AG04450 (cell line): ENCODE measurements around the gene USP17L5. TPM values are rescaled to one million over a fixed set of nuclear protein-coding genes. Genes with fewer than 3 reads are reported as not detected.
"Not testable (repeated sequence)": the region's sequence is repeated elsewhere in the genome, so short reads cannot be mapped to it uniquely, and the experiment has no call there.

Experiments
- CTCF ChIA-PET: fragments of 300-600, 350-600 bp; formaldehyde crosslinking; extraction: SDS; loops from one replicate; lab custom pipeline; 2022; ENCODE audit warnings: antibody characterized with exemption, inconsistent platforms; lab: Charles Lee
- POLR2A ChIA-PET: fragments of 350-600 bp; formaldehyde crosslinking; extraction: SDS; loops from one replicate; lab custom pipeline; 2021; ENCODE audit warnings: antibody characterized with exemption, inconsistent platforms; lab: Yijun Ruan, JAX
- DNase-seq: peaks from one replicate; pipeline ENCODE4 v3.0.0-alpha.2; 2011; ENCODE audit warnings: low read depth, low spot score
- H3K27ac ChIP-seq: one replicate; pipeline ENCODE4 v1.5.1; 2012; ENCODE audit warnings: low read depth, low read length, control low read depth
- H3K27me3 ChIP-seq: one replicate; pipeline ENCODE4 v1.6.0; 2012; ENCODE audit warnings: low read length; ENCODE audit not compliant: control insufficient read depth, insufficient read depth
- H3K4me3 ChIP-seq: 2 replicates; pipeline ENCODE4 v1.5.1; 2011; ENCODE audit warnings: mild to moderate bottlenecking, low read depth, low read length, control low read depth
- H3K9me3 ChIP-seq: 2 replicates; pipeline ENCODE4 v1.5.1; 2012; ENCODE audit warnings: low read length; ENCODE audit not compliant: control insufficient read depth, insufficient read depth
- polyA plus RNA-seq: library from polyadenylated mRNA; depleted of rRNA; stranded (reverse); fragments of >200 nt; gene quantifications from 2 replicates; pipeline ENCODE4 v1.2.3, GENCODE V29; 2011; rRNA removed
- TF ChIP-seq, protein P1 (sequence below): IDR thresholded peaks from 2 replicates; pipeline ENCODE4 v1.5.1; 2011; ENCODE audit warnings: low read depth, low read length, control low read depth, inconsistent platforms

Gene USP17L5
- polyA plus RNA-seq, 1 experiment = not detected

DNA sequence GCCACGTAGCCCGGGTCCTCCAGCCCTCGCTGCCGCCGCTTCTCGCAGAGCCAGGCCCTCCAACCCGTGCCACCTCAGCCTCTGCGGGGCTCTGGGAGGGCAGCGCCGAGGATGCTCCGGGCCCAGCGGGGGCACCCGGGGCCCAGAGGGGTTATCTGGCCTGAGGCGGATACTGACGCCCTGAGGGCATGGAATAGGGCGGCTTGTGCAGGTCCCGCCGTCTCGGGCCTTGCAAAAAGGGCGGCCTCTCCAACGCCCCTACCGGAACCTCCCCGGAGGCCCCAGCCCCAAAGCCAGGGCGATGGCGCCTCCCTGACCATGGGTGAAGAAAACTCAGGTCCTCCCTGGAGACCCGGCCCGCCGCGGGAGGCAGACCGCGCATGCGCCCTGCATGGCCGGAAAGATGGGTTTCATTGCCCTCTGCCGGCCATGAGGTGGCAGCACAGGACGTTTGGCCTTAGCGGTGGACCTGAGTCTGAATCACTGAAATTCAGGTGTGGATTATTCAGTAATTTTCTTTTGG, 41.9 kb downstream of the USP17L5 start:
- CTCF ChIA-PET = interaction anchor here (0.6 kb wide), 1 partner anchor 1780 kb away, joined by 3 read pairs; no protein-coding TSS in a partner anchor

DNA sequence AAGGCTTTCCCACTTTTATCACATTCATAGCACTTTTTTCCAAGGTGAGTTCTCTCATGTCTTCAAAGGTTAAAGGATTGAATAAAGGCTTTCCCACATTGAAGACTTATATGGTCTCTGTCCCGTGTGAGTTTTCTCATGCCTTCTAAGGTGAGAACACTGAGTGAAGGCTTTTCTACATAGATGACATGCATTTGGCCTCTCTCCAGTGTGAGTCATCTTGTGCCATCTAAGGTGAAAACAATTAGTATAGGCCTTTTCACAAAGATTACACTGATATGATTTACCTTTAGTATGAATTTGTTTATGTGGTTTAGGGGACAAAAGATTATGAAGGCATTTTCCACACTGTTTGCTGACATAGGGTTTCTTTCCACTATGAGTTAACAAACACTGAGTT, 44.9 kb downstream of the USP17L5 start:
- TF ChIP-seq, protein P1, sequence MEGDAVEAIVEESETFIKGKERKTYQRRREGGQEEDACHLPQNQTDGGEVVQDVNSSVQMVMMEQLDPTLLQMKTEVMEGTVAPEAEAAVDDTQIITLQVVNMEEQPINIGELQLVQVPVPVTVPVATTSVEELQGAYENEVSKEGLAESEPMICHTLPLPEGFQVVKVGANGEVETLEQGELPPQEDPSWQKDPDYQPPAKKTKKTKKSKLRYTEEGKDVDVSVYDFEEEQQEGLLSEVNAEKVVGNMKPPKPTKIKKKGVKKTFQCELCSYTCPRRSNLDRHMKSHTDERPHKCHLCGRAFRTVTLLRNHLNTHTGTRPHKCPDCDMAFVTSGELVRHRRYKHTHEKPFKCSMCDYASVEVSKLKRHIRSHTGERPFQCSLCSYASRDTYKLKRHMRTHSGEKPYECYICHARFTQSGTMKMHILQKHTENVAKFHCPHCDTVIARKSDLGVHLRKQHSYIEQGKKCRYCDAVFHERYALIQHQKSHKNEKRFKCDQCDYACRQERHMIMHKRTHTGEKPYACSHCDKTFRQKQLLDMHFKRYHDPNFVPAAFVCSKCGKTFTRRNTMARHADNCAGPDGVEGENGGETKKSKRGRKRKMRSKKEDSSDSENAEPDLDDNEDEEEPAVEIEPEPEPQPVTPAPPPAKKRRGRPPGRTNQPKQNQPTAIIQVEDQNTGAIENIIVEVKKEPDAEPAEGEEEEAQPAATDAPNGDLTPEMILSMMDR = no peak
- Histone ChIP-seq H3K9me3 (peaks cover 7% of the 10 kb centered on the region; the same call in 1 of the 2 replicates), H3K4me3 (no peak overlapping the region), H3K27me3 (no peaks in the 10 kb centered on the region), H3K27ac (no peak overlapping the region)
- CTCF ChIA-PET = no interaction called here
- DNase-seq = no peak
- POLR2A ChIA-PET = no interaction called here

More for the DNA sequence above, 41.9 kb downstream of the USP17L5 start:
- H3K27ac ChIP-seq, POLR2A ChIA-PET, DNase-seq, H3K27me3 ChIP-seq, H3K9me3 ChIP-seq: not testable (repeated sequence)
- TF ChIP-seq, protein P1 = peak; percentile 32
- peak overlapping the region; percentile 48 for H3K4me3 ChIP-seq

DNA sequence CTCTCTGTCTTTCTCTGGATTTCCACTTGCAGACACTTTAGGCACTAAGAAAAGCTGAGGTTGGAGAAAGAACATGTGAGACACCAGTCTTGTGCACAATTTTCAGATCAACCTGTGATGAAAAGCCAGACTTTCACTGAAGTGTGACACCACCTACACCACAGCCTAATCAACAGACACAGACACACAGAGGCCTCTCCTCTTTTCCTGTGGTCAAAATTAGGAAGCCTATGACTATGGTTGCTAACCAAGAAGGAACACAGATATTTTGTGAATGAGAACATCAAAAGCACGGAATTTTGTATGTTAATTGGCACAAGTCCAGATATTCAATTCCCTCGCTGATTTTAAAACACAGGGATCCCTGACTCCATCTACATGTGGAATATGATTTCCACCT, 49.8 kb downstream of the USP17L5 start:
- DNase-seq, H3K27ac ChIP-seq, POLR2A ChIA-PET, H3K4me3 ChIP-seq, H3K9me3 ChIP-seq, H3K27me3 ChIP-seq, CTCF ChIA-PET: not testable (repeated sequence)

Other genes starting within 250 kb of the USP17L5 start
- not detected in 2 replicates for gene FAM90A26, start 169.0 kb upstream of the USP17L5 start, polyA plus RNA-seq
- gene USP17L10, start 128.7 kb upstream of the USP17L5 start, polyA plus RNA-seq = not detected in 2 replicates
- gene USP17L11, start 124.0 kb upstream of the USP17L5 start, polyA plus RNA-seq = not detected in 2 replicates
- gene USP17L12, start 119.3 kb upstream of the USP17L5 start, polyA plus RNA-seq = not detected in 2 replicates
- gene USP17L13, start 114.5 kb upstream of the USP17L5 start, polyA plus RNA-seq = not detected in 2 replicates
- not detected in 2 replicates for gene USP17L15, start 105.0 kb upstream of the USP17L5 start, polyA plus RNA-seq
- gene USP17L17, start 95.5 kb upstream of the USP17L5 start, polyA plus RNA-seq = not detected in 2 replicates
- not detected in 2 replicates for gene USP17L18, start 90.8 kb upstream of the USP17L5 start, polyA plus RNA-seq
- not detected in 2 replicates for gene USP17L19, start 86.0 kb upstream of the USP17L5 start, polyA plus RNA-seq
- gene USP17L20, start 81.3 kb upstream of the USP17L5 start, polyA plus RNA-seq = not detected in 2 replicates
- gene USP17L21, start 76.5 kb upstream of the USP17L5 start, polyA plus RNA-seq = not detected in 2 replicates
- not detected in 2 replicates for gene USP17L22, start 71.8 kb upstream of the USP17L5 start, polyA plus RNA-seq
- gene USP17L24, start 14.2 kb upstream of the USP17L5 start, polyA plus RNA-seq = not detected in 2 replicates
- gene USP17L25, start 9.5 kb upstream of the USP17L5 start, polyA plus RNA-seq = not detected in 2 replicates
- gene USP17L26, start 4.7 kb upstream of the USP17L5 start, polyA plus RNA-seq = not detected in 2 replicates
- gene USP17L27, start 4.7 kb downstream of the USP17L5 start, polyA plus RNA-seq = not detected in 2 replicates
- gene USP17L28, start 9.5 kb downstream of the USP17L5 start, polyA plus RNA-seq = not detected in 2 replicates
- gene USP17L29, start 14.2 kb downstream of the USP17L5 start, polyA plus RNA-seq = not detected in 2 replicates
- not detected in 2 replicates for gene USP17L30, start 23.7 kb downstream of the USP17L5 start, polyA plus RNA-seq
- not detected in 2 replicates for gene DEFB131A, start 105.0 kb downstream of the USP17L5 start, polyA plus RNA-seq